ENCODE data around the gene YIF1B.

YIF1B gene

GRCh38 chr19:38276942-38277517 is 38.7 kb downstream of the YIF1B start:
- no peak overlapping the region for H3K4me3 ChIP-seq (ENCODE audit: low read length)
- TF ChIP-seq CTCF (conservative IDR thresholded peaks at IDR 0.05; ENCODE audit: low read length): no peak
- DNase-seq (ENCODE audit: low read depth): peak; percentile 30

GRCh38 chr19:38274739-38275138 is 41.0 kb downstream of the YIF1B start:
- TF ChIP-seq CTCF (conservative IDR thresholded peaks at IDR 0.05; ENCODE audit: low read length): no peak
- DNase-seq (ENCODE audit: low read depth): no peak
- H3K4me3 ChIP-seq (ENCODE audit: low read length): no peak overlapping the region

GRCh38 chr19:38273499-38273898 is 42.2 kb downstream of the YIF1B start:
- no peak overlapping the region for H3K4me3 ChIP-seq (ENCODE audit: low read length)
- DNase-seq (ENCODE audit: low read depth): no peak
- no peak for TF ChIP-seq CTCF (conservative IDR thresholded peaks at IDR 0.05; ENCODE audit: low read length)

GRCh38 chr19:38270587-38271167 is 45.1 kb downstream of the YIF1B start:
- TF ChIP-seq CTCF (conservative IDR thresholded peaks at IDR 0.05; ENCODE audit: low read length): no peak

GRCh38 chr19:38268539-38268938 is 47.2 kb downstream of the YIF1B start:
- TF ChIP-seq CTCF (conservative IDR thresholded peaks at IDR 0.05; ENCODE audit: low read length): no peak
- no peak overlapping the region for H3K4me3 ChIP-seq (ENCODE audit: low read length)
- DNase-seq (ENCODE audit: low read depth): no peak

More at GRCh38 chr19:38270587-38271167, 45.1 kb downstream of the YIF1B start:
- no peak overlapping the region for H3K4me3 ChIP-seq (ENCODE audit: low read length)
- no peak for DNase-seq (ENCODE audit: low read depth)

GRCh38 chr19:38267761-38268483 is 47.8 kb downstream of the YIF1B start:
- no peak for DNase-seq (ENCODE audit: low read depth)
- H3K4me3 ChIP-seq (ENCODE audit: low read length): no peak overlapping the region
- no peak for TF ChIP-seq CTCF (conservative IDR thresholded peaks at IDR 0.05; ENCODE audit: low read length)
